Measurements from ENCODE around the gene CASP8. TPM values are rescaled to one million over a fixed set of nuclear protein-coding genes. Genes with fewer than 3 reads are reported as not detected.

CASP8 gene
- total and polyA plus RNA-seq, 3 donors from 2014 or later = 7.4 to 12.5 (median 9.1) TPM

DNA sequence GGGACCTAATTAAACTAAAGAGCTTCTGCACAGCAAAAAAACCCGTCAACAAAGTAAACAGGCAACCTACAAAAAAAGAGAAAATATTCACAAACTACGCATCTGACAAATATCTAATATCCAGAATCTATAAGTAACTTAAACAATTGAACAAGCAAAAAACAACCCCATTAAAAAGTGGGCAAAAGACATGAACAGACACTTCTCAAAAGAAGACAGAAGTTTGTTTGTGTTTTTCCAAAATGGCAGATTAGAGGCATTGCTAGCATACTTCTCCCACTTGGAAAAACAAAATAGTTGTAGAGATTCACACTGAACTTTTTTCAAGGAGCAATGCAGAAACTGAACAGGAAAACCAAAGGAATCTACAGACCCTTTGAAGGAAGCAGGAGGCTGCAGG, 59.2 kb downstream of the CASP8 start:
- DNase-seq = no peak
- 37 to 90% methylated on average over 2 of the region's 2 CpGs for WGBS, 2 donors
- TF ChIP-seq, protein P1, sequence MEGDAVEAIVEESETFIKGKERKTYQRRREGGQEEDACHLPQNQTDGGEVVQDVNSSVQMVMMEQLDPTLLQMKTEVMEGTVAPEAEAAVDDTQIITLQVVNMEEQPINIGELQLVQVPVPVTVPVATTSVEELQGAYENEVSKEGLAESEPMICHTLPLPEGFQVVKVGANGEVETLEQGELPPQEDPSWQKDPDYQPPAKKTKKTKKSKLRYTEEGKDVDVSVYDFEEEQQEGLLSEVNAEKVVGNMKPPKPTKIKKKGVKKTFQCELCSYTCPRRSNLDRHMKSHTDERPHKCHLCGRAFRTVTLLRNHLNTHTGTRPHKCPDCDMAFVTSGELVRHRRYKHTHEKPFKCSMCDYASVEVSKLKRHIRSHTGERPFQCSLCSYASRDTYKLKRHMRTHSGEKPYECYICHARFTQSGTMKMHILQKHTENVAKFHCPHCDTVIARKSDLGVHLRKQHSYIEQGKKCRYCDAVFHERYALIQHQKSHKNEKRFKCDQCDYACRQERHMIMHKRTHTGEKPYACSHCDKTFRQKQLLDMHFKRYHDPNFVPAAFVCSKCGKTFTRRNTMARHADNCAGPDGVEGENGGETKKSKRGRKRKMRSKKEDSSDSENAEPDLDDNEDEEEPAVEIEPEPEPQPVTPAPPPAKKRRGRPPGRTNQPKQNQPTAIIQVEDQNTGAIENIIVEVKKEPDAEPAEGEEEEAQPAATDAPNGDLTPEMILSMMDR (IDR thresholded peaks at IDR 0.05) = no peak
- no peak for TF ChIP-seq POLR2A (IDR thresholded peaks at IDR 0.05)

DNA sequence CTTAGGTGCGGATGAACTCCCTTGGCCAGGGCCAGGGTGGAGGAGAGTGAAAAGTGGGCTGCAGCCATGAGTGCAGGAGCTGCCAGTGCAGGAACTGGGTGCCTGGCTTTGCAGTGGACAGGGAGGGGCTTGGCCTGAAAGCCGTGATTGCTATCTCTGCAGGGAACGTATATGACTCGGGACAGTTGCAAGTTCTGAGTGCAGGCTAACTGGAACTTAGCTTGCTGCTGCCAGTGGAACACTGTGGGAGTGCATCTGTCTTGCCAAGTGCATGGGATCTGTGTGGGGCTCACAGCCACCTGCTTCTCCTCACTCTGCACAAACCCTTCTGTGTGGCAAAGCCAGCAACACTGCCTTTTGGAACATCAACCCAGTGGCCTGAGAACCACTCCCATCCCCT, 59.9 kb downstream of the CASP8 start:
- WGBS, 2 donors = 83 to 98% methylated on average over 4 of the region's 4 CpGs
- Histone ChIP-seq H3K4me3 (no peak overlapping the region), H3K27ac (no peak overlapping the region), H3K4me1 (no peaks in the 10 kb centered on the region), H3K27me3 (no peaks in the 10 kb centered on the region), H3K9me3 (no peaks in the 10 kb centered on the region), H3K36me3 (ENCODE audit: low read depth, missing control alignments) (no peaks in the 10 kb centered on the region)
- no peak for TF ChIP-seq POLR2A (IDR thresholded peaks at IDR 0.05)
- TF ChIP-seq, protein P1 (IDR thresholded peaks at IDR 0.05) = no peak
- no peak for DNase-seq
- intact Hi-C loops (cut with DNase I; ENCODE audit: low total_unique reads) = no loop called here

More for the DNA sequence above, 59.2 kb downstream of the CASP8 start:
- intact Hi-C loops (cut with DNase I; ENCODE audit: low total_unique reads) = no loop called here
- no peaks in the 10 kb centered on the region for H3K4me1 ChIP-seq
- H3K27me3 ChIP-seq = no peaks in the 10 kb centered on the region
- H3K36me3 ChIP-seq (ENCODE audit: low read depth, missing control alignments) = no peaks in the 10 kb centered on the region
- H3K4me3 ChIP-seq = no peak overlapping the region
- H3K27ac ChIP-seq = no peak overlapping the region
- H3K9me3 ChIP-seq = no peaks in the 10 kb centered on the region

DNA sequence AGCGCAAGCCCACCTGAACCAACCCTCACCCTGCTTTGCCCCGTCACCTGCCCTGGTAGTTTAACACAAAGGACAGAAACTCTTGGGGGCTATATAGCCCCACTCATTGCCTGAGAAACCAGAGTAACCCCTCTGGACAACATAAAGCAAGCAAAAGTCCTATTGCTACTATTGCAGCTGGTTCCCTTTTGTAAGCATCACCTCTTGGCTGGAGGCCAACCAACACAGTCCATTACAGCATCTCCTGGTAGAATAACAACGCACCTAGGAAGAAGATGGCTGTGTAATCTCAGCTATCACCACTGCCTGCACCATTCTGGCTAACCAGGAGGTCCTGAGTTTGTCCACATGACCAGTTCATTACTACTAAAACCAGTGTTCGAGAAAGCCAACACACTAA, 60.4 kb downstream of the CASP8 start:
- intact Hi-C loops (cut with DNase I; ENCODE audit: low total_unique reads) = no loop called here
- TF ChIP-seq POLR2A (IDR thresholded peaks at IDR 0.05) = no peak
- TF ChIP-seq, protein P1 (IDR thresholded peaks at IDR 0.05) = no peak
- no peak for DNase-seq
- Histone ChIP-seq H3K27ac (no peak overlapping the region), H3K36me3 (ENCODE audit: low read depth, missing control alignments) (no peaks in the 10 kb centered on the region), H3K4me1 (no peaks in the 10 kb centered on the region), H3K4me3 (no peak overlapping the region), H3K27me3 (no peaks in the 10 kb centered on the region), H3K9me3 (no peaks in the 10 kb centered on the region)
- 95 to 96% methylated on average over 3 to 4 of the region's 4 CpGs for WGBS, 2 donors

DNA sequence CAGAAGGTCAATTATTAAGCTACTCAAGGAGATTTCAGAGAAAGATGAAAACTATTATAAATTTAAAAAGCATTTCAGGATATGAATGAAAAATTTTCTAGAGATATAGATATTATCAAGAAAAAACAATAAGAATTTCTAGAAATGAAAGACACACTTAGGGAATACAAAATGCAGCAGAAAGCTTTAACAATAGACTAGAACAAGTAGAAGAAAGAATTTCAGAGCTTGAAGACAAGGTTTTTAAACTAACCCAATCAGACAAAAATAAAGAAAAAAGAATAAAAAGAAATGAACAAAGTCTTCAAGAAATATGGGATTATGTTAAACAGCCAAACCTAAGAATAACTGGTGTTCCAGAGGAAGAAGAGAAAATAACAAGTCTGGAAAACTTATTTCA, 62.4 kb downstream of the CASP8 start:
- no peaks in the 10 kb centered on the region for H3K36me3 ChIP-seq (ENCODE audit: low read depth, missing control alignments)
- H3K4me1 ChIP-seq = no peaks in the 10 kb centered on the region
- no peak for DNase-seq
- no peak overlapping the region for H3K27ac ChIP-seq
- H3K9me3 ChIP-seq = no peaks in the 10 kb centered on the region
- TF ChIP-seq POLR2A (IDR thresholded peaks at IDR 0.05) = no peak
- TF ChIP-seq, protein P1 (IDR thresholded peaks at IDR 0.05) = no peak
- intact Hi-C loops (cut with DNase I; ENCODE audit: low total_unique reads) = no loop called here
- no peak overlapping the region for H3K4me3 ChIP-seq
- no peaks in the 10 kb centered on the region for H3K27me3 ChIP-seq

DNA sequence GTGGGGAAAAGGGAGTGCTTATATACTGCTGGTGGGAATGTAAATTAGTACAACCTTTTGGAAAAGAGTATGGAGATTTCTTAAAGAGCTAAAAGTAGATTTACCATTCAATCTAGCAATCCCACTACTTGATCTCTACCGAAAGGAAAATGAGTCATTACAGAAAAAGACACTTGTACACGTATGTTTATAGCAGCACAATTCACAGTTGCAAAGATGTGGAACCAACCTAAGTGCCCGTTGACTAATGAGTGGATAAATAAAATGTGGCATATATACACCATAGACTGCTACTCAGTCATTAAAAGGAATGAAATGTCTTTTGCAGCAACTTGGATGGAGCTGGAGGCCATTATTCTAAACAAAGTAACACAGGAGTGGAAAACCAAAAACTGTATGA, 67.3 kb downstream of the CASP8 start:
- Histone ChIP-seq H3K4me3 (no peak overlapping the region), H3K4me1 (no peaks in the 10 kb centered on the region), H3K9me3 (no peaks in the 10 kb centered on the region), H3K36me3 (ENCODE audit: low read depth, missing control alignments) (no peaks in the 10 kb centered on the region), H3K27me3 (no peaks in the 10 kb centered on the region), H3K27ac (no peak overlapping the region)
- TF ChIP-seq, protein P1 (IDR thresholded peaks at IDR 0.05) = no peak
- TF ChIP-seq POLR2A (IDR thresholded peaks at IDR 0.05) = no peak
- no peak for DNase-seq
- intact Hi-C loops (cut with DNase I; ENCODE audit: low total_unique reads) = no loop called here
- 89 to 94% methylated on average over 3 of the region's 3 CpGs for WGBS, 2 donors

All from testis (tissue), 3 donors.